ENCODE data around the gene CDK17. TPM values are rescaled to one million over a fixed set of nuclear protein-coding genes. Genes with fewer than 3 reads are reported as not detected.

Gene CDK17
- total RNA-seq, 1 donor from 2014 or later: 33.8 TPM

DNA sequence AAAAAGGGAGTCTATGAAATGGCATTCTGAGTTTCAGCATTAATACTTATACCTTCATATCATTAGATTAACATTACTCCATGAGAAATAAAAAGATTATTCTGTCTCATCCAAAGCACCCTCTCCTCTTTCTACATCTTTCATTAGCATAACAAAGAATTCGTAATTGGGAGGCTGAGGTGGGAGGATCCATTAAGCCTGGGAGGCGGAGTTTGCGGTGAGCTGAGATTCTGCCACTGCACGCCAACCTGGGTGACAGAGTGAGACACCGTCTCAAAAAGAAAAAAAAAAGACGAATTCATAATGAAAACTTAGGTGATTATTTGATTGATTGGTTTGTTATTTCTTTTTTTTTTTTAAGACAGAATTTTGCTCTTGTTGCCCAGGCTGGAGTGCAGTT is 1.8 kb upstream of the CDK17 start:
- TF ChIP-seq, protein P1, sequence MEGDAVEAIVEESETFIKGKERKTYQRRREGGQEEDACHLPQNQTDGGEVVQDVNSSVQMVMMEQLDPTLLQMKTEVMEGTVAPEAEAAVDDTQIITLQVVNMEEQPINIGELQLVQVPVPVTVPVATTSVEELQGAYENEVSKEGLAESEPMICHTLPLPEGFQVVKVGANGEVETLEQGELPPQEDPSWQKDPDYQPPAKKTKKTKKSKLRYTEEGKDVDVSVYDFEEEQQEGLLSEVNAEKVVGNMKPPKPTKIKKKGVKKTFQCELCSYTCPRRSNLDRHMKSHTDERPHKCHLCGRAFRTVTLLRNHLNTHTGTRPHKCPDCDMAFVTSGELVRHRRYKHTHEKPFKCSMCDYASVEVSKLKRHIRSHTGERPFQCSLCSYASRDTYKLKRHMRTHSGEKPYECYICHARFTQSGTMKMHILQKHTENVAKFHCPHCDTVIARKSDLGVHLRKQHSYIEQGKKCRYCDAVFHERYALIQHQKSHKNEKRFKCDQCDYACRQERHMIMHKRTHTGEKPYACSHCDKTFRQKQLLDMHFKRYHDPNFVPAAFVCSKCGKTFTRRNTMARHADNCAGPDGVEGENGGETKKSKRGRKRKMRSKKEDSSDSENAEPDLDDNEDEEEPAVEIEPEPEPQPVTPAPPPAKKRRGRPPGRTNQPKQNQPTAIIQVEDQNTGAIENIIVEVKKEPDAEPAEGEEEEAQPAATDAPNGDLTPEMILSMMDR (IDR thresholded peaks at IDR 0.05): no peak
- Mint-ChIP-seq H3K36me3 (ENCODE audit: unreplicated experiment) (no peaks in the 10 kb centered on the region), H3K4me3 (ENCODE audit: unreplicated experiment) (no peak overlapping the region), H3K27me3 (ENCODE audit: unreplicated experiment) (no peaks in the 10 kb centered on the region), H3K4me1 (ENCODE audit: unreplicated experiment) (peaks cover 24% of the 10 kb centered on the region), H3K9me3 (ENCODE audit: unreplicated experiment) (no peaks in the 10 kb centered on the region), H3K27ac (ENCODE audit: unreplicated experiment) (peak overlapping the region; percentile 87)
- DNase-seq (ENCODE audit: extremely low spot score, unreplicated experiment): no peak

DNA sequence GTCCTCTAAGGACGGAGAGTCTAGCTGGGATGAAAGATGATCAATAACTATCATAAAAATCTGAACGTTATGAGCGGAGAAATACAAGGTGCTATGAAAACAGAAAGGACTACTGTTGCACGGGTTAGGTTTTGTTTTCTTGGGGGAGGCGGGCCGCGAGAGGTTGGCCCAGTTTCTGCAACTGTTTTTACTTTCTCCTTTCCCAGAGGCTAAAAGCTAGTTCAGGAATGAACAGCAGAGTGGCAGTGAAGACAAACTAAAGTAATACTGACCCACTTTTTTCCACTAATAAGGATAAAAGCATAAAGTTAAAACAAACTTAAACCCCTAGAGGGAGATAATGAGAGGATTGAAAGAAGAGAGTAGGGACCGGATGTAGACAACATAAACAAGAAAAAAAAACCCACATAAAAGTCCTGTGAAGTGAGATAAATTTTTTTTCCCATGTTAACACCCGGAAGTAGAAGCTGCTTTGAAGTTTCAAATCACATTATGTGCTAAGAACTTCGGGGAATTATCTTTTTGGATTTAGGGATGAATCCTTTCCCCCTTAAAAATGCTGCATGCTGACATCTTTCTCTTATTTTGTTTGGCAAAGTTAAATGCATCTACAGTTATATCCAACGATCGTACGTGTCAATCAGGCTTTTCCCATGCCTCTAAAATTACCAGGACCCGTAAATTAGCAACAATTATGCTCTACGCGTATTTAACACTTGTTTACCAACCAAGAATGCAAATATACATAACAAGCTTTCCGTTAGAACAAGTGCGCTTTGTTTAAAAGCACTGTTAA is 1.0 kb upstream of the CDK17 start:
- no peaks in the 10 kb centered on the region for H3K27me3 Mint-ChIP-seq (ENCODE audit: unreplicated experiment)
- H3K27ac Mint-ChIP-seq (ENCODE audit: unreplicated experiment): peak overlapping the region; percentile 87
- TF ChIP-seq, protein P1 (IDR thresholded peaks at IDR 0.05): peak; percentile 52
- peak overlapping the region; percentile 79 for H3K4me3 Mint-ChIP-seq (ENCODE audit: unreplicated experiment)
- H3K4me1 Mint-ChIP-seq (ENCODE audit: unreplicated experiment): peaks cover 32% of the 10 kb centered on the region
- DNase-seq (ENCODE audit: extremely low spot score, unreplicated experiment): no peak
- no peaks in the 10 kb centered on the region for H3K36me3 Mint-ChIP-seq (ENCODE audit: unreplicated experiment)
- H3K9me3 Mint-ChIP-seq (ENCODE audit: unreplicated experiment): no peaks in the 10 kb centered on the region

DNA sequence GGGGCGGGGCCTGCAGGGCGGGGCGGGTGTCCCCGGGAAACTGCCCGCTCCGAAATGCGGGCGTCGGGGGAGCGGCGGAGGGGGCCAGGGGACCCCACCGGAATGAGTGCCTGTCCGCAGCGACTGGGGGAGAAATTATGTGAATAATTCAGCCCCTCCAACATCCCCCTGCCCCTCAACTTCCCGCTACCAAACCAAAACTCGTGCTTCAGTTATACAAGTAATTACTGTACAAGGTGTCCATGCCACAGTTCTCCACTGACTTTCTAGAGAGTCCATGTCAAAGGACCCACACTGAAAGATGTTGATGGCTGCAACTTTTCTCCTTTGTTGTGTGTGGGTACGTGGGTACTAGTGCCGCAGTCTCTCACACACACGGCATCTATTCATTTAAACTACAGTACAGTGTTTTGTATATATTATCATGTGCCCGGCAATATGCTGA is 414 bp upstream of the CDK17 start:
- TF ChIP-seq, protein P1 (IDR thresholded peaks at IDR 0.05): no peak
- peaks cover 38% of the 10 kb centered on the region for H3K4me1 Mint-ChIP-seq (ENCODE audit: unreplicated experiment)
- no peaks in the 10 kb centered on the region for H3K9me3 Mint-ChIP-seq (ENCODE audit: unreplicated experiment)
- peak overlapping the region; percentile 87 for H3K27ac Mint-ChIP-seq (ENCODE audit: unreplicated experiment)
- peak overlapping the region; percentile 79 for H3K4me3 Mint-ChIP-seq (ENCODE audit: unreplicated experiment)
- H3K27me3 Mint-ChIP-seq (ENCODE audit: unreplicated experiment): no peaks in the 10 kb centered on the region
- no peaks in the 10 kb centered on the region for H3K36me3 Mint-ChIP-seq (ENCODE audit: unreplicated experiment)
- DNase-seq (ENCODE audit: extremely low spot score, unreplicated experiment): no peak

DNA sequence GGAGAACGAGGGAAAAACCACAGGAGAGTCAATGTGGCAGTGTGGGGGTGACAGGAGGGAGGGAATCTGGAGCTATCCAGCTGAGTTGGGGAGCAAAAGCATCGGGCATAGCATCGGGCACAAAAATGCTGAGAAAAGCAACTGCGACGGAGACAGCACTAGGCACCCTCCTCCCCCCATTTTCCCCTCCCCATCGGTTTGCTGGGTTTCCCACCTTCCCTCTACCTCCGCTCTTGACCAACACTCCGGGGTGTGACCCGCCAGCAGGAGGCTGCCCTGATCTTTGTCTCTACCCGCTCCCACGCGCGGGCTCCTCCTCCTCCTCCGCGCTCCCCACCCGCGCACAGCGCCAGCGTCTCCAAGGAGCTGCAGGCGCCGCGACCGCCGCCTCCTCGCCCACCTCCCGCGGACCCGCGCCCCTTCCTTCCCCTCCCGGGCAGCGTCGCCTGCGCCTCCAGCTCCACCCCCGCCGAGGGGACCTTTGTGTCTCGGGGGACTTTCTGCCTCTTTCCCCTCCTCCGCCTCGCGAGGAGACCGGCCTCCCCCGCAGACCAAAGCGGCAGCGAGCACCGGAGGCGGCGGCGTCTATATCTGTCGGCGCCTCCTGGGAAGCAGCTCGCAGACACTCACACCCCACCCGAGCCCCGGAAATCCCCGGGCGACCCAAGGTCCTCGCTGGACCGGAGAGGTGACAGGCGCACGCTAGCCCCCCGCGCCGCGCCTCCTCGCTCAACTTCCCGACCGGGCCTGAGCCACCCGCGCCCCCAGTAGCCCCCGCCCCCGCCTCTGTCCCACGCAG is 920 bp downstream of the CDK17 start:
- TF ChIP-seq, protein P1 (IDR thresholded peaks at IDR 0.05): peak; percentile 7
- H3K27me3 Mint-ChIP-seq (ENCODE audit: unreplicated experiment): no peaks in the 10 kb centered on the region
- no peaks in the 10 kb centered on the region for H3K9me3 Mint-ChIP-seq (ENCODE audit: unreplicated experiment)
- H3K4me1 Mint-ChIP-seq (ENCODE audit: unreplicated experiment): peaks cover 45% of the 10 kb centered on the region
- H3K36me3 Mint-ChIP-seq (ENCODE audit: unreplicated experiment): no peaks in the 10 kb centered on the region
- peak overlapping the region; percentile 80 for H3K27ac Mint-ChIP-seq (ENCODE audit: unreplicated experiment)
- DNase-seq (ENCODE audit: extremely low spot score, unreplicated experiment): peak; percentile 84
- peak overlapping the region; percentile 79 for H3K4me3 Mint-ChIP-seq (ENCODE audit: unreplicated experiment)
